HK-2 (cell line): ENCODE results near the gene TMEM54.

Source experiments
- DNase-seq: peaks from one replicate; pipeline ENCODE4 v3.0.0-alpha.2; 2018; ENCODE audit not compliant: unreplicated experiment

The TMEM54 gene

DNA sequence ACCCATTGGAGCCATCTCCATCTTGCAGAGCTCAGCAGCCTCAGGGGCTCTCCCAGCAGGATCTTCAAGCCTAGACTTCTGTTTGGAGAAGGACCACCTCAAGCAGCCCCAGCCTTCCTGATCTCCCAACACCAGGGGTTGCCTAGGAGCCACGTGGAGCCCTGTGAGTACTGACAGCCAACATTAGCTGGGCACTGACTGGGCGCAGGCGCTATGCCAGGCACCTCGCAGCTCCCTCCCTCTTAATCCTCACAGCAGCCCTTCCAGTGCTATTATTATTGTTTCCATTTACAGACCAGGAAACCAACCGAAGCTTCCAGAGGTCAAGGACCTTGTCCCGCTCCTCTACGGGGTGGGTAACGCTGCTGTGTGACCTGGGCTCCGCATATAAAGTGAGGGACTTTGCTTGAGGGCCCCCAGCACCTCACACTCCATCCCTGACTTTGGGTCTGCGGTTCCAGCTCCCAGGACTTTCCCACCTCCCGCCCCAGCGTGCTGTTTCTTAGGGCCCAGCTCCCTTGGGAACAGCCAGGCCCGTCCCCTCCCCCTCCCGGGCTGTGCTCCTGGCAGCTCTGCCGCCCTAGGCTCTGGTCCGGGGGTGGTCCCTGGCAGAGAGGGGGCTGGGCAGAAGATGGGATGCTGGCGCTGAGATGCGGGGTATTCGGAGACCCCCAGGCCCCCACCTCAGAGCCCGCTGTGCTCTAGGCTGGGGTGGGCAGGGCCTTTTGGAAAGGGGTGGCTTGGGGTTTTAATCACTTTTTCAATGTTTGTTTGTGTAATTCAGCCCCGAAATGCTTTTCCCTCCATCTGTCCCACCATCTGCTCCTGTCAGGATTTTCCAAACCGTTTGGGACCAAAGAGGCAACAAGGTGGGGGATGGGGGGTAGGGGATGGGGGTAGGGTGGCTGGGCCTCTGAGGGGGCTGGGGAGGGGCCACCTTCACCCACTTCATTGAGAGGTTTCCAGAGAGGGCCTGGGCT is 19.0 kb downstream of the TMEM54 start:
- DNase-seq: no peak

DNA sequence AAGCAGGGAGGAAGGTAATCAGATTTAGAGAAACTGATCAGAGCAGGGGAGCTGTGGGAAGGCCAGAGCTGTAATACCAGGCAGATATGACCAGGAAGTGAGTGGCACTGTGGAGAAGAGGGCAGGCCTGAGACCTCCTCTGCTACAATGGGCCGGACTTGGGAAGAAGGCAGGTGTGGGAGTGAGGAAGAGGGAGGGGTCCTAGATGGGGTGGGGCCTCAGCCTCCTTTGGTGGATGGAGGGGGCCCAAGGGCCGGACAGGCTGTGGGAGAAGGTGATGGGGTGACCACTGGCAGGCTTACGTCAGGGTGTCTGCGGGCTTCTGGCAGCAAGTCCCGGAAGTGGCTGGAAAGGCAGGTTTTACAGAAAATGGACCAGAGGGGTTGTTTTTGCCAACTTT is 19.9 kb downstream of the TMEM54 start:
- no peak for DNase-seq

- no peak for DNase-seq
These were observed 22.6 kb downstream of the TMEM54 start for GRCh38 chr1:32878637-32879041.

- DNase-seq: no peak
These were observed 23.0 kb downstream of the TMEM54 start for GRCh38 chr1:32878183-32878582.

DNA sequence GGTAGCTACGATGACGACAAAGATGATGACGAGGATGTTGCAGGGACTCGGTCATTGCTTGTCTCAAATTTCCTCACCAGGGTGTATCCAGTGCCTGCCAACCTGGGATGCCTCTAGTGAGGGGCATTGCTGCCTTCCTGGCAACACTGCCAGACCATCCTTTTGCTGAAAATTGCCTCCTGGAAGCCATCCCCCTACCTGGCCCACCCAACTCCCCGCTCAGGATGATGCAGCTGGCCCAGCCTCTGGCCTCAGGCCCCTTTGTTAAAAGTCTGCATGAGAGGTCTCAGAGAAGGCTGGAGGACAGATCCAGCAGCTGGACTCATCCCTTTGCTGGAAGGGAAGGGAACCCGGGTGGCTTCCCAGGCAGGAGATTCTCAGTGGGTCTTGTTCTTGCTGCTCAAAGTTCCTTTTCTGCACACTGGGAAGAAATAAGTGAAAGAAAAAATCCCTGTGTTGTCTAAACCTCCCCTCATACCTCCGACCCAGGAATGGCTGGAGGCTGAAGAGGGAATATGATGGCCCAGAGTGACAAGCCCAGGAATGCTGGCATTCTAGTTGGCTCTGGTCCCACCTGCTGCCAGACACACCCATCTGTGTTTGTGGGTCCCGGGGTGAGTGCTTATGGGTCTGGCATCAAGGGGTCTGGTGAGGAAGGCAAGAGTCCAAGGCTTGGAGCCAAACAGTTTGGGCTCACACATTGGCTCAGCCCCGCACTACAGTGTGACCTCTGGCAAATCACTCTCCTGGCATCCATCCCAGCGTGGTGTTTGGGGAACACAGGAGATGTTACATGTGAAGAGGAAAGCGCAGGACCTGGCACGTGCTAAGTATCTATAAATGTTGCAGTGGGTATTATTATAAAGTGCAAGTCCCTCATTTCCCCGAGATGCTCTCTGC is 23.7 kb downstream of the TMEM54 start:
- no peak for DNase-seq

DNA sequence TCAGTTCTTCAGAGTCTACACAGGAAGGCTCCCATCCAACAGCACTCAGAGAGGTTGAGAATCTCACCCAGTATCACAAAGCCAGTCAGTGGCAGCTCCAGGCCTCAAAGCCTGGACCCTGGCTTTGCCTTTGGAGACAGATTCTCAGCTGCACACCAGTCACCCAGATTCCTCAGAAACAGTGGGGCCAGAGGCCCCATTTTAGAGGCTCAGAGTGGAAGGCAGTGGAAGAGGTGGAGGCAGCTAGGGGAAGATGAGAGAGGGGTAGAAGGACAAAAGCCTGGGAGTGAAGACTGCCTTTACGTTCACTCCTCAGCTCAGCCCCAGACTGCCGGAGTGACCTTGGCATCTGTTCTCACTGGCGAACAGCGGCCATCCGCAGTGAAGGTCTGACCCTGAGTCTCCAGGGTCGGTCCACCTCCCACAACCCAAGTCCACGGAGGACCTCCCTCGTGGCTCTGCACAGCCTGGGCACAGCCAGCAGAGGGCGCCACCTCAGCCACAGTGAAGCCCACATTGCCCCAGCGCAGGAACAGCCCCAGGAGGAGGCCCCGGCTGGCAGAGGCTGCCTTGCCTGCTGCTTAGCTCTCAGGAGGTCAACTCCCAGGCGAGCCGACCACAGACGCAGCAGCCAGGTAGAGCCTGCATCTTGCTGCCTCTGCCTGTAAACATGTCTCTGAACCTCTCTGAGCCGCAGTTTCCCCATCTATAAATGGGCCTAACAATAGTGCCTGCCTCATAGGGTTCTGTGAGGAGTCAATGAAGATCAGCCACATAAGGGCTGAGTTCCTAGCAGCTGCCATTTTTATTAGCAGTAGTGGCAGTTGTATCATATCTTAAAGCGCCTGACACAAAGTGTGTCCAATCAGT is 24.6 kb downstream of the TMEM54 start:
- DNase-seq: peak; percentile 66

DNA sequence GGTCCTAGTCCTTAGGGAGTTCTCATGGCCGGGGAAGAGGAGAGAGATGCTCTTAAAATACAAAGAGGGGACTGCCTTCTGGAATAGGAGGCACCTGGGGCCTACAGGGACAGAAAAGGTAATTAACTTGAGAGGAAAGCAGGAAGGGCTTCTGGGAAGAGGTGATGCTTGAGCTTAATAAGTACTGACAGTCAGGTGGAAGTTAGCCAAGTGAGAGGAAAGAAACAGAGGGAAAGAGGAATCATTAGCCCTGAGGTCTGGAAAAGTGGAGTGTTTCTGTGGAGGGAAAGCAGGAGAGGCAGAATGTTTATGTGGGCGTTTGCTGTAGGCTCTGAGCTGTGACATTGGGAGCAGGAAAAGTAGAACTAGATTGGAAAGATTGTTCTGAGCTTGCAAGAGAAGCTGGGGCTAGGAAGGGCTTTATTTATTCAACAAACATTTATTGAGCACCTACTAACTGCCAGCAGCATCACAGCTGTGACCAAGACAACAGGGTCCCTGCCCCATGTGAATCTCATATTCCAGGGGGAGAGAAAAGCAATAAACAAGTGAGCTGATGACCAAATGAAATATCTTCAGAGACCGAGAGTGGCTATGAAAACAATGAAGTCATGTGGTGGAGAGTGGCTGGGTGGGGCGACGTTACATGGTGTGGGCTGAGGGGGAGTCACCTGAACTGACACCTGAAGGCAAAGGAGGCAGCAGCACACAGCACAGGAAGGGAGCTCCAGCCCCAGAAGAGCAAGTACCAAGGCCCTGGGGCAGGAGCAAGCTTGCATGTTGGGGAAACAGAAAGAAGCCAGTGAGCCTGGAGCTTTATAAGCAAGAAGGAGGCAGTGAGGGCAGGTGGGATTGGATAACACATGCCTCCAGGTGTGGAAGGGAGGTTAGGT is 26.1 kb downstream of the TMEM54 start:
- DNase-seq: no peak

DNA sequence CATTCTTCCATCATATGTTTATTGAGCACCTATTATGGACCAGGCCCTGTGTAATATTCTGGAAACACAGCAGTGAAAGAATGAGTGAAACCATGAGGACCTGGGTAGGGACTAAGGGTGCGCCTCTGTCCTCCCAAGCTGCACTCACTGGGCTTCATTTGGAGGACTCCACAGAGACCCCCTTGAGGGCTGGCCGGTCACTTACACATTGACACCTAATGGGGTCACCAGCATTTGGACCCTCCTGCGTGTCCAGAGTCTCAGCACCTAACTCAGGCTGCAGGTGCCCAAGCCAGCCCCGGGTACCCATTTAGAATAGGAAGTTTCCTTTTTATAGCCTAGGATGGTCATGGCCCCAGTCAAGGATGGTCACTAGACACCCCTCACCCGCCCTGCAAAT is 27.7 kb downstream of the TMEM54 start:
- DNase-seq: no peak

- DNase-seq: no peak
These were observed 29.1 kb downstream of the TMEM54 start for GRCh38 chr1:32872192-32872460.

GRCh38 chr1:32871364-32872191 is 29.6 kb downstream of the TMEM54 start:
- DNase-seq: no peak

DNA sequence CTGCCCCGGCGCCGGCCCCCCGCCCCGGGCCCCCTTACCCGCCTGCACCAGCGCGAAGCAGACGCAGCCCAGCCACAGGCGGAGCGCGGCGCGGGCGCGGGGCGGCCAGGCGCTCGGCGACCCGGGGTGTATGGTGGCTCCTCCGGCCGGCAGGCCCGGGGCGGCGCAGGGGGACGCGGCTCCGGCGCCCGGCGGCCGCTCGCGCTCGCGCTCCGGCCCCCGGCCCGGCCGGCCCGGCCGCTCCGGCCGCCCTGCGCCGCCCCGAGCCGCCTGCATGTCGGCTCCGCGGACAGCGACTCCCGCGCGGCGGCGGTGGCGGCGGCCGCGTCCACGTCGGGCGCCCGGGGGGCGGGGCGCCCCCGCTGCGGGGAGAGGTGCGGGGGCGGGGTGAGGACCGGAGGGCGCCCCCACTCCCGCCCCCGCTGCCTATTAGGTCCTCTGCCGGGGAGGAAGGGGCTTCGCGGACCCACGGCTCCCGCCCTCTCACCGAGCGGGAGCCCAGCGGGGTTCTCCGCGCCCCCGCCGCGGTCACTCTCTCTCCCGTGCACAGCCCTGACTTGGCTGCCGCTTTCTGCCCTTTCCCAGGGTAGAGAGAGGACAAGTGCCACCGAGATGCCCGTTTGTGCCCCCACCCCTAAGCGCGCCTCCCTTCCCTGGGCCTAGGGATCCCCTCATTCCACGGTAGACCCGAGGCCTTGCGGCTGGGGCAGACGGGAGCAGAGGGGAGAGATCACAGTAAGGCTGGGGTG is 30.4 kb downstream of the TMEM54 start, which contains the start of gene FNDC5:
TSS of gene FNDC5 (minus strand) at position 298 of the 749 bp plus-strand sequence.
- DNase-seq: no peak

DNA sequence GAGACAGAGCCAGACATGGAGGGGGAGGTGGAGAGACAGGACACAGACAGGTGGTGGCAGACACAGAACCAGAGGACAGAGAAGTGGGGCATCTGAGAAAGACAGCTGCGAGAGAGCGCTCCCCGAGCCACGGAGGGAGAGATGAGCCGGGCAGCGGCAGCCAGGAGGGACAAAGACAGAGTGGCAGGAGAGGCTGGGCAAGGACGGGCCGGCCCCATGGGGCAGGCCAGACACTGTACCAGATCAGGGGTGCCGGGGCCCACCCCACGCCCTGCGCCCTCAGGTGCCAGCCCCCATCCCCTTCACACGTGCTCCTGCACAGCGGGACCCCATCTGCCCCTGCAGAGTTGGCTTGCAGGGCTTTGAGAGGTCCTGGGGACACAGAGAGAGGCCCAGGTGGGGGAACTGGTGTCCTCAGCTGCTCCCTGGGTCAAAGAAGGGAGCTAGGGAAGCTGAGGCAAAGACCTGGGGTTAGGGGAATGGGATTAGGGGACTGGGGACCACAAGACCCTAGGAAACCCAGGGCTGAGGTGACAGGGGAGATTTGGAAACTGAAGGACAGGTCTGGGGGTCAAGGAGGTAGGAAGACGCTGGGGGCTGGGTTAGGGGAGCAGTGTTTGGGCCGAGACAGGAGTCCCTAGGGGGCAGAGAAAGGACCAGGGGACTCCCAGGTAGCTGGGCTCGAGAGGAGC is 31.1 kb downstream of the TMEM54 start:
- no peak for DNase-seq

DNA sequence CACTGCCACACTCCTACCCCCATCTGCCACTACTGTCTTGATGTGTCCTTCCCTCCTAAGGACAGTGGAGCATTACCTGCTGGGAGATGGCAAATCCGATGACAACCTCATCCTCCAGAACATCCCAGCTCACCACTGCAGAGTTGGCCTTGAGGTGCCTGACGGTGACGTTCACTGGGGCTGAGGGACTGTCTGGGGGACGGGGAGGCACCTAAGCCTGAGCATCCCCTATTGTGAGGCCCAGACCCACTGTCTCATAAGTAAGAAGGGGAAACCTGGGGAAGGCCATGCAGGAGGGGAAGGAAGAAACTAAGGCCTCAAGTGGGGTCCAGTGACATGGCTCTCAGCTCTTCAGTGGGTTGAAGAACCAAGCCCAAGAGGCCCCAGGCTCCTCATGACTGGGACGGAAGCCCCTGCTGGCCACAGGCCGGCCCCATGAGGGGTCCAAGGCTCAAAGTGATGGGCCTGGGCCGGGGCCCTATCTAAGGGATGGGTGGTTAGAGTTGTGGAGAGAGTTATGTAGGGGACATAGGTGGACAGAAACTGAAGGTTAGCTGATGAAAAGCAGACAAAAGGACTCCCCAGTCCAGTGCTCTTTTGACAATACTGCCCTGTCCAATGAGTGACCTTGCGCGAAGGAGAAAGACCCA is 32.3 kb downstream of the TMEM54 start:
- no peak for DNase-seq

DNA sequence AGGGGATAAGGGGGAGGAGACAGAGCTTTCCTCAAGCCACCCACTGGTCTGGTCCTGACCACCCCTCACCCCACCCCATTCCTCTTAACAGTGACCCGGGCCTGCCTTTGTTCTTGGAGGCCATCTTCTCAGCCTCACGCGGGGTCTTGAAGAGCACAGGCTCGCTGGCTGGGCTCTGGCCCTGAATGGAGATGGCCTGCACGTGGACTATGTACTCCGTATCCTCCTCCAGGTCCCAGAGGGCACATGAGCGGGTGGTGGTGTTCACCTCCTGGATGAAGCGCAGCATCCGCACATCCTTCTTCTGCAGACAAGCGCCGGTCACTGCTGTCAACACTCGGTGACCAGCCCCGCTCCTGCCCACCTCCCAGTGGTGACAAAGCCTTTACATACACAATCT is 33.1 kb downstream of the TMEM54 start:
- DNase-seq: no peak

DNA sequence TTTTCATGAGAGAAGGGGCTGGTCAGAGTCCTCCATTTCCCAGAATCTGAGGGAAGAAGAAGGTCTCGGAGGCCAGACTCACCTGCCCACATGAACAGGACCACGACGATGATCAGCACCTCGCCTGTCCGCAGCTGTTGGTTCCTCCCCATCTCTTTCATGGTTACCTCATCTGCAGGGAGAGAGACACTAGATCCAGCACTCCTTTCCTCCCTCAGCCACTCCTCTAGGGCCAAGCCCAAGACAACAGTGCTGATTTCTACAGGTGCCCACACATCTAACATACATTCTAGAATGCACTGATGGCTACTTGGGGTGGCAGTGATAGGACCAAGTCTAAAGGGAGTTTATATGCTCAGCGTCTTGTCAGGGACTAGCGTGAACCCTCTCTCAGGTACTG is 33.5 kb downstream of the TMEM54 start:
- DNase-seq: no peak

- DNase-seq: no peak
These were observed 34.0 kb downstream of the TMEM54 start for GRCh38 chr1:32867151-32867550.

GRCh38 chr1:32865639-32866405 is 35.4 kb downstream of the TMEM54 start:
- no peak for DNase-seq
